Measurements from ENCODE around the gene ISG20.

Gene ISG20

DNA sequence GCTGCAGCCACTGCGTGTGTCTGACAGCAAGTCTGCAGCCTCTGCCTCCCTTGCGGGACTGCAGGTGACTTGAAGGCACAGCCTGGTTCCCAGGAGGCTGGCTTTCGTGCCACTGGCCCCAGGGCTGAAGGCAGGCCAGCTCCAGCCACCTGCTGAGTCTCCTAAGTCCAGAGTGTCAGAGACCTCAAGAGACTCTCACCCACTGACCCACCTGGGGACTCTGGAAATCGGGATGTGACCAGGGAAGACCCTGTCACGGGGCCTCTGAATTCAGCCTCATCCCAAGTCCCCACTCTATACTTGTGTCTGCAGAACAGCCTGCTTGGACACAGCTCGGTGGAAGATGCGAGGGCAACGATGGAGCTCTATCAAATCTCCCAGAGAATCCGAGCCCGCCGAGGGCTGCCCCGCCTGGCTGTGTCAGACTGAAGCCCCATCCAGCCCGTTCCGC, 16.3 kb downstream of the ISG20 start:
- DNase-seq: peak; percentile 56

DNA sequence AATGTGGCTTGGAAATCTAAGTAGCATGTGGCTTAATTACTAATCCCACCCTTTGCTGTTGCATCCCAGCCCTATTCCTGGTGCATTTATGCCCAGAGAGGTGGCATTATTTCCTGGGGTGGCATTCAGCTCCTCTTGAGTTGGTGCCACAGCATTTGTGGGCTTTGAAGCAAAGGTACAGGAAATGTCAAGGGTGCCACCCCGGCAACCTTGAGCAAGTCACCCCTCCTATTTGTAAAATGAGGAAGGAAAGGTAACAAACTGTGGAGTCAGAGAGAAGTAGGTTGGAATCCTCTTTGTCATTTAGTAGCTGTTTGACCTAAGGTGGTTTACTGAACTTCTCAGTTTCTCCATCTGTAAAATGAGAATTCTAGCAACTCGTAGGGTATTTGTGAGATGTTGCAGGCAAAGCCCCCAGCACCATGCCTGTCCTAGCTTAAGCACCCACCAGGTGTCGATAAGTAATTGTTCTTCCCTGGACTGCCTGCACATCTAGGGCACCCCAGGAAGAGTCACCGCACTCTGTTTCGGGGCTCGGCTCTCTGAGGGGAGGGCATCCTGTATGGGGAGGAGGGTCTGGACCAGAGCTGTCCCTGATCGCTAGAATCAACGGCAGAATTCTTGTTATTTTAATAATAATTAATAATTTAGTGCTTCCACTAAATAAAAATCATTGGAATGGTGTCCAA, 17.1 kb downstream of the ISG20 start:
- peak; percentile 56 for DNase-seq

DNA sequence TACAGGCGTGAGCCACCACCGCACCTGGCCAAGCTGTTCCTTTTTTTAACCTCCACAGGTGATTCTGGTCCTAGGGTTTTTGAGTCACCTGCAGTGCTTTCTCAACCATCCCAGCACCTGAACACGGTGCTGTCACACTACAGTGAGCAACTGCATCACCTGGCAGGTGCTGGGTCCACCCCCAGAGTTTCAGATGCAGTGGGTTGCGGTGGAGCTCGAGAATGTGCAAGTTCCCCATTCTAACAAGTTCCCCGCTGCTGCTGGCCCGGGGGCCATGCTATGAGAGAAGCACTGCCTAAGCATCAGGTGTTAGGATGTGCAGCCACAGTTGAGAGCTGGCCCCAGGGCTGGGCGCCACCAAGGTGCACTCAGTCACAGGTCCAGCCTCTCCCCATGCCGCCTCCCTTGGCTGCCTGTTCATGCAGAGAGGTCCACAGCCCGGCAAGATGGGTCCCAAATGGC, 18.0 kb downstream of the ISG20 start:
- peak; percentile 64 for DNase-seq

DNA sequence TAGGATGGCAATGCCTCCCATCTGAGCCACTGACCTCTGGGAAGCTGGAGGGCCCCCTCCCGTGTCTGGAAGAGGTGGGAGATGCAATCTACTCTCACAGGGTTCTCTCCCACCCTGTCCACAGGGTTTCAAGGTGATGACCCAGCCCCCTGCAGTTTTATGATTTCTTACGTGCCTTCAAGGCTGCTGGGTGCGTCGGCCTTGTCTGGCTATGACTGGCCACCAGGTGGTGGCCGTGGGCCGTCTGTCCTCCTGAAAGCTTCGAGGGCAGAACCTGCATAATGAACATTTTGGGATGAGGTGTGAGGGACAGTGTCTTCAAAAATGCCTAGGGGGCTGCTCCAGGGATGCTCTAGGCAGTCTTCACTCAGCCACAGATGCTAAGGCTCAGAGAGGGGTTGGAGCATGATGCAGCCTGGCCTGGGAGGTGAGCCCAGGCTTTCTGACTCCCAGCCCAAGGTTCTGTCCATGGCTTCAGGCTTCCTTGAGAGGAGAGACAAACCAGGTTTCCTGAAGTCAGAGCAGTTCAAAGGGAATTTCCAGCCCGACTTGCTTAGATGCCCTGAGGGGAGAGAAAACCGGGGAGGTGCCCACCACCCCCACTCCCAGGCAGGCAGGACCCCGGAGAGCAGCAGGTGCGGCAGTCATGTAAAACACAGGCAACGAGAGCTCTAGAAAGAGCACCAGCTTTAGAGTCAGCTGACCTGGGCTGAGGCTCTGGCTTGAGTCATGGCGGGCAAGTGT, 18.7 kb downstream of the ISG20 start:
- DNase-seq: peak; percentile 55

DNA sequence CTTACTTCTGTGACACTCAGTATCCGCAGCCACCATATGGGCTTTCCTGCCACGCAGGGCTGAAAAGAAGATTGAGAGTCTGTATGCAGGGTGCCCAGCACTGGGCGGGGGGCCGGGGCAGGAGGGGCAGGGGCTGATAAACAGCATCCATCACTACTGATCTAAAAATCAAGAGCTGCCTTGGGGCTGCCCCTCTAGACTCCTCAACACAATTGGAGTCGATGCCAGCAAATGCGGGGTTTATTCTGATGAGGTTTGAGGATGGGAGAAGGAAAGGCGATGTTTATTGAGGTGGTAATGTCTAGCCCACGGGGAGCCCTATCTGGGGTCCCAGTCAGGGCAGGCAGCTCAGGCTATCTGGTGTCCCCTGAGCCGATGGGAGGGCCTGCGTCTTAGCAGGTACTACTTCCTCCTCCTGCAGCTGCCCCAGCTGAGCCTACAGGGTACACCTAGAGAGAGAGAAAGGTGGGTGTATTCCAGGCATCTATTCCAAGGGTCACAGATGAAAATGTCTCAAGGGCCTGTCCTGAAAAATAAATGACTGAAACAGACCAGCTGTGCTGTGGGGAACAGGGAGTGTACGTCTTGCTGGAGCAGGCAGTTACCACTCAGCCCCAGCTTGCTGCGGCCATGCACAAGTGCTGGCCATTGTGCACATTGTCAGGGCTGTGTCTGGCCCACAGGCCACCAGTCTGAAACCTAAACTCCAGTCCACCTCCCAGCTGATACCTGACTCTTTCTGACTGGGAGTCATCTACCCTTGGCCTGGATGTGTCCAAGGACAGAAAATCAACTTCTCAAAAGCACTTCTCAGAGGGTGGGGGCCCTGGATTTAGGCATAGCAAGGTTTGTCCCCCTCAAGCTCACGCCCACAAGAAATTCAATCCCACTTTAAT, 19.5 kb downstream of the ISG20 start:
- no peak for DNase-seq

DNA sequence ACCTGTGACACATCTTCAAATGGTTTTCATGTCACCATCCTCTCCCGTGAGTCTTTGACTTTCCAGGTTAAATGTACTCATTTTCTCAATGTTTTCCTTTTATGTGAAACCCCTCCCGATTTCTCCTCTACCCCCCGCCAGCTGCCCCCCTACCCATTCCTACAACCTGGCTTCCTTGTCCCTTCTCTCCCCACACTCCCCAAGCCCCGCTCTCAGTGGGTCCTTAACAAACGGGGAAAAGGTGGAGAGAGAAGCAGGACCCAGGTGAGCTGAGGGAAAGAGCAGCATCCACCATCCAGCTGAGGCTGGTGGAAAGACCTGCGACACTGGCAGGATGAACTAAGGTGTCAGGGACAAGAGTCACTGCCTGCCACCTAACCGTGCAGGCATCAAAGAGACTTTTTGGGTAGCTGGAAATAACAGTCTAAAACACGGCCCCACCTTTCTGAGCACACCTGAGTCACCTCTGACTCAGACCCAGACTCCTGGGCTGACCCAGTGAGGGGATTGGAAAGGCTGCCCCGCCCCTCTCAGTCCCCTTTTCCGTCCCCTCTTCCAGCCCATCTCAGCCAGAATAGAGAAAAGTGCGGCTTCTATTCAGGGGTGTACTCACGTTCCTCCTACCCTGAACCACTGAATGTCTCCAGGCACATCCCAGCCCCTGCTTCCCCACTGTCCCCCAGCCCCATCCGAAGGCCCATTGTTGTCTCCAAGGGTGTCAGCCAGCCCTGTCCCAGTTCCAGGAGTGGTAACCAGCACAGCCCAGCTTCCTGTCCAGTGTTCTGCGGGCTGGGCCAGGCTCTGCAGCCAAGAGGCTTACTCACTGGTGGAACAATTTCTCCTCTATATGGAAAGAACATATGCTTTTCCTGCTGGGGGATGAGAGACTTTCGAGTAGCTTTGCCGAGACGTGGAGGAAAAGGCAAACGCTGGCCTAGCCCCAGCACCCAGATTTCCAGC, 20.4 kb downstream of the ISG20 start:
- DNase-seq: no peak

DNA sequence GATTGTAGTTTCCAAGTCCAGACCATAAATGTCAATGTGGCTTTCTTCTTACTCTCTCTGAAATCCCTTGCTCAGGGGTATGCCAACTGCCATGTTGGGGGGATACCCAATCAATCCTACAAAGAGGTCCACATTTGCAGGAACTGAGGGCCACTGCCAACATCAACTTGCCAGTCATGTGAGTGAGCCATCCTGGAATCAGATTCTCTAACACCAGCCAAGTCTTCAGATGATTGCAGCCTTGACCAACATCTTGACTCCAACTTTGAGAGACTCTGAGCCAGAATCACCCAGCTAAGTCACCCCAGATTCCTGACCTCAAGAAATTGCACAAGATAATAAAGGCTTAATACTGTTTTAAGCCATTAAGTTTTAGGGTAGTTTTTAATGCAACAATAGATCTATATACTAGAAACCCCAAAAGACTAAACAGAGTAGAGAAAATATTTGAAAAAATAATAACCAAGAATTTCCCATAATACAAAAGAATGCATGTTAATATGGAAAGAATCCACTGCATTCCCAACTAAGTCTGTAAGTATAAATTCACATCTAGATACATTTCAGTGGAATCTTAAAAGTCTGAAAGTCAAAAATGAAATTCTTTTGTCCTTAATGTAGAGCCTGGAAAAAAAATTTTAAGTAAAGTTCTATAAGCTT, 22.4 kb downstream of the ISG20 start:
- no peak for DNase-seq

DNA sequence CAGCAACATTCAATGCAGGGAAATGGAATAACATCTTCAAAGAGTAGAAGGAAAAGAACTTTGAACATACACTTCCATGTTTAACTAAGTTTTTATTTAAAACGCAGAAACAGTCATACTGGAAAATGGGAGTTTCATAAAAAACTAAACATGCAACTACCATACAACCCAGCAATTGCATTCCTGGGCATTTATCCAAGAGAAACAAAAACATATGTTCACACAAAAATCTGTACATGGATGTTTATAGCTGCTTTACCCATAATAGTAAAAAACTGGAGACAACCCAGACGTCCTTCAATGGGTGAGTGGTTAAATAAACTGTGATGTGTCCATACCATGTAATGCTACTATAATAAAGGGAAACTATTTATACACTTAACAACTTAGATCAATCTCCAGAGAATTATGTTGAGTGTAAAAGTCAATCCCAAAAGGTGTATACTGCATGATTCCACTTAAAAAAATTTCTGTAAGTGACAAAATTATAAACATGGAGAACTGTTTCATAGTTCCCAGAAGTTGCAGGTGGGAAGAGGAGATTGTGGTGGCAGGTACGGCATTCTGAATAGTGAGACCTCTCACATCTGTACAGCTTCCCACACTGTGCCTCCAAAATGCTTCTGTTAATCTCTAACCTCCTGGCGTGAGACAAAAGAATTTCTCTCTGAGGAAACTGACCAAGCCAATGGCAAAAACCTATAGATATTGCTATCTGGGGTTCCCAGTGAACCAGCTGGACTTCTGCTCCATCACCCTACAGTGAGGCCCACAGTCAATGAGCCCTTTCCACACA, 23.1 kb downstream of the ISG20 start:
- no peak for DNase-seq

DNA sequence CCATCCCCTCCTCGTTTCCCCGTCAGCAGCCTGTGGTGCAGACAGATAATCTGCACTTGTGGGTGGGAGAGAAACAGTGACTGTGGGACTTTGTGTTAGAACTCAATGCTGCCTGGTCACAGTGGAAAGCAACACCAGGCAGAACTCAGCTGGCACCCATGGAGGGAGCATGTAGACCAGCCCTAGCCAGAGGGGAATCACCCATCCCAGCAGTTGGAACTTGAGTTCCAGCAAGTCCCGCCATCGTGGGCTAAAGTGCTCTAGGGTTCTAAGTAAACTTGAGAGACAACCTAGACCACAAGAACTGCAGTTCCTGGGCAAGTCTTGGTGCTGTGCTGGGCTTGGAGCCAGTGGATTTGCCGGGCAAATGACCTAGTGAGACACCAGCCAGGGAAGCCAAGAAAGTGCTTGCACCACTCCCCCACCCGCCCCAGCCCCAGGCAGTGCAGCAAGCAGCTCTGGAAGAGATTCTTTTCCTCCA, 24.4 kb downstream of the ISG20 start:
- DNase-seq: no peak

DNA sequence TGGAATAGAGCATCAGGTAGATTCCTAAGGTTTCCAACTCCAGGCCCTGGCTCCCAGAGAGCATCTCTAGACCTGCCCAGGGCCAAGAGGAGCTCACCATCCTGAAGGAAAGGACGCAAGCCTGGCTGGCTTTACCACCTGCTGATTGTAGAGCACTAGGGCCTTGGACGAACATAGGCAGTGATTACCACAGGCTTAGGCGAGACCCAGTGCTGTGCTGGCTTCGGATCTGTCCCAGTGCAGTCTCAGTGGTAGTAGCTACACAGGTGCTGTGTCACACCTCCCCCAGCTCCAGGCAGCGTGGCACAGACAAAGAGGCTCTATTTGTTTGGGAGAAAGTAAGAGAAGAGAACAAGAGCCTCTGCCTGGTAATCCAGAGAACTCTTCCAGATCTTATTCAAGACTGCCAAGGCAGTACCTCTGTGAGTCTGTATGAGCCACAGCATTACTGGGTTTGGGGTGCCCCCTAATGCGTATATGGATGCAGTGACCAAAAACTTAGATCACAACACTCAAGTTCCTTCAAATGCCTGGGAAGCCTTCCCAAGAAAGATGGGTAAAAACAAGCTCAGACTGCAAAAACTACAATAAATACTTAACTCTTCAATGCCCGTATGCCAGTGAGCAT, 25.4 kb downstream of the ISG20 start:
- DNase-seq: no peak

DNA sequence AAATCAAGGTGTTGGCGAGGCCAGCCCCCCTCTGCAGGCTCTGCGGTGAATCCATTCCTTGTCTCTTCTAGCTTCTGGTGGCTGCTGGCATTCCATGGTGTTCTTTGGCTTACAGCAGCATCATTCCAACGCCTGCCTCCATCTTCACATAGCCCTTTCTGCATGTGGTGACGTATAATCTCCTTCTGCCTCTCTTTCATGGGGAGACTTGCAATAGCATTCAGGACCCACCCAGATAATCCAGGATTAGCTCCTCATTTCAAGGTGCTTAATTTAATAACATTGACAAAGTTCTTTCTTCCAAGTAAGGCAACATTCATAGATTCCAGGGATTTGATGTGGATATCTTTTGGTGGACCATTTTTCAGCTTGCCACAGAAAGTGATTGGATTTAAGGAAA, 35.8 kb downstream of the ISG20 start:
- no peak for DNase-seq

DNA sequence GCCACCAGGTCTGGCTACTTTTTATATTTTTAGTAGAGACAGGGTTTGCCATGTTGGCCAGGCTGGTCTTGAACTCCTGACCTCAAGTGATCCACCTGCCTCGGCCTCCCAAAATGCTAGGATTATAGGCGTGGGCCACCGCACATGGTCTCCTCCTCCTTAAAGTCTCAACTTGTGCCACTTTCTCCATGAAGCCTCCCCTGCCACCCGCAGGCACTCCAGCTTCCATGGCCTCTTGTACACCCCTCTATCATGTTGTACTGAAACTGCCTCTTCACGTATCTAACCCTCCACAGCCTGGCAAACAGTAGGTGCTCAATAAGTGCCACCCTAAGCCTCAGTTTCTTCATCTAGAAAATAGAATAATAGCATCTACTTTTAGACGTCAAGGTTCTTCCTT, 39.9 kb downstream of the ISG20 start:
- no peak for DNase-seq

DNA sequence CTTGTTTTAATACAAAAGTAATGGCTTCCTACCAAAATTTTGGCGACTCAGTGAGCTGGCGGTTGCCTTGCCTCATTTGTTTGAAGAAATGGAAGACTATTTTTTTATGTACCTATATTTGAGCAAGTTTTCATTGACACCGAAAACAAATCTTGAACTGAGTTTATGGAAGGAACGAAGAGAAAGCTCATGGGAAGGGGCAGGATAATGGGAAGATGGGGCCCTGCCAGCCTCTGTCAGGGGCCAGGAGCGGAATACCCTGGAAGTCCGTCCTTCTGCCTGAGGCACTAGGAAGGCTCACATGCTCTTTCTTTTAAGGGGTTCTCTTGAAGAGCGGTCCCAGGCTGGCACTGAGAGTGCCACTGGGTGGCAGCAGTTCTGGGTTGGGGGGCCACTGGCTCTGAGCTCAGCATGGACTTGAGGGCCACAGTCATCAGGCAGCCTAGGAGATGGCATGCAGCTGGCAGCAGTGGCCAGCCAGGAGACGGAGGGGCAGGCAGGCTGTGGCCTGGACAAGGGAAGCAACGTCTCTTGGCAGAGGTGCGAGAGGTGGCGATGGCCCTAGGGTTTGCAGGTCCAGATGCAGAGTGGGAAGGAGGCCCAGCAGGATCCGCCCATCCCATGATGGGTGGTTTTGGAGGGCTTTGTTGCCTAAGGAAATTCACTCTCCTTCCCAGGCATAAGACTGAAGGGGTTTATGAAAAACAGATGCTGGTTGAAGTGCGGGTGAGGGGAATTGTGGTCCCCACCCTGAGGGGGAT, 41.6 kb downstream of the ISG20 start:
- no peak for DNase-seq

DNA sequence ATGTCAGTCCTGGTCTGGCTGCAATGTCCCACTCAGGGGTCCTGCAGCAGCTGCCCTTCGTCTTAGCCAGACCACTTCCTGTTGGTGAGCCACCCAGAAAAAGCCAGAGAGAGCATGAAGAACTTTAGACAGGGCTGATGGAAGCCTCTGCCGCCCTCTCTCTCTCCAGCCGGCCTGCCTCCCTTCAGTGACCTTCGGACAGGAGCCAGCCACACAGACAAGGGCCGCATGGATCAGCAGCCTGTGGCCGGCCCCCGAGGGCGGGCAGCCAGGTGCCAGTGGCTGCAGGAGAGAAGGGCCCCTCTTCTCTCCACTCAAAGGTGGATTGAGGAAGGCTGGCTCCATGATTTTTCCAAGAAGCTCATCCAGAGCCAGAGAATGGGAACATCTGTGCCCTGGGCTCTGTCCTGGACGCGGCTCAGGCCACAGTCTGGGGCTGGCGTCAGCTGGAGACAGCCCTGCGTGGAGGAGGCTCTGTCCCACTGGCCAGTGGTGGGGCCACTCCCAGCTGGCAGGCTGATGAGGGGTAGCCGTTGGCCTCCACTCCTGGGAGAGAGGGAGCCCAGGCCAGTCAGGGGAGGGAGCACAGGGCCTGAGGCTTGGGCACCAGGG, 42.9 kb downstream of the ISG20 start:
- DNase-seq: no peak

DNA sequence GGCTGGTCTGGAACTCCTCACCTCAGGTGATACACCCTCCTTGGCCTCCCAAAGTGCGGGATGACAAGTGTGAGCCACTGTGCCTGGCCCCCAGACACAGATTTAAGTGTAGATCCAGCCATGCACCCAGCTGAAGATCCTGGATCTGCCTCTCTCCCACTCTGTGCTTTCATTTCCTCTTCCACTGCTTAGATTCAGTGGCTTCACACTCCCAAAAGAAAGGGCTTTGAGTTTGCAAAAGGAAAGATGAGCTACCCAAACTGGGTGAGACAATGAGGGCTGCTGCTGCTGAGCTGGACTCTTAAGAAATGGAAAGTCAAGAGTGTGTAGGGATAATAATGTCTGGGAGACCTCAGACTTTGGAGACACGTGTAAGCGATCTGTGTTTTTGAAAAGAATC, 45.5 kb downstream of the ISG20 start:
- DNase-seq: no peak

DNA sequence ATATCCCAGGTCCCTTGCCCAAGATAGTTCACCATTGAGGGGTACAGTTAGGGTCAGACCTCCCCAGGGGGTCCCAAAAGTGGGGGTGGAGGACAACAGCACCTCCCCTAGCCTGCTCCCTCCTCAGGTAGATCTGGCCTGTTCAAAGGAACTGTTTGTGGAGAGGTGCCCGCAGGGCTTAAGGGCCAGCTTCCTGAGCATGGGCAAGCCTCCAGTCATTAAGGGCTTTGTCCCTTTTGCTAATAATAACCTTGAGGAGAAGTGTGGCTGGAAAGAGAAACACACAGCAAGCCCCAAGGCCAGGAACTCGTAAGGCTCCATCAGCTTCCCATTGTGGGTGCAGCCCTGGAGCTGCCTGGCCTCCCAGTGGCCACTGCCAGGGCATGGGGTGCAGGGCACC, 47.4 kb downstream of the ISG20 start:
- no peak for DNase-seq

DNA sequence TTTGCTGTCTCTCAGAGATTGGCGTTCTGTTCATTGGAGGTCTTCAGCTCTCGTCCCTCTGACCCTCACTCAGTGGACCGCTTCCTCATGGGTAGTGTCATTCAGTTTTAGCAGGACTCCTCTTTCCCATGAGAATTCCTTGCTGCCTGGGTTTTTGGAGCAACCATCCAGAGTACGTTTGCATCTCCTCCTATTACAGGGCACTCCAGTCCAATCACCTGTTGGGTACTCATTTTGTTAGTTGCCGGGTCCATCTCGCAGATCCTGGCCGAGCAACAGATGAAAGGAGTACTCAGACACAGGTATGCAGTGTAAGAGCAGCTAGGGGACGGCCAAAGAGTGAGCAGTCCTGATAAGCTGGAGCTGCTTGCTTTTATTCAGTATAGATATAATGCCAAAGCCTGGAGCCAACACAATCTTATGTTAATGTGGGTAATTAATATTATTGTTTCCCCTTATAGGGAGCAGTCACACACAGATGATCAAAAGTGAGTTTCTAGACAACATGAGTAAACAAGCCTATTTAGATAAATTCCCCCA, 49.6 kb downstream of the ISG20 start:
- DNase-seq: no peak

DNA sequence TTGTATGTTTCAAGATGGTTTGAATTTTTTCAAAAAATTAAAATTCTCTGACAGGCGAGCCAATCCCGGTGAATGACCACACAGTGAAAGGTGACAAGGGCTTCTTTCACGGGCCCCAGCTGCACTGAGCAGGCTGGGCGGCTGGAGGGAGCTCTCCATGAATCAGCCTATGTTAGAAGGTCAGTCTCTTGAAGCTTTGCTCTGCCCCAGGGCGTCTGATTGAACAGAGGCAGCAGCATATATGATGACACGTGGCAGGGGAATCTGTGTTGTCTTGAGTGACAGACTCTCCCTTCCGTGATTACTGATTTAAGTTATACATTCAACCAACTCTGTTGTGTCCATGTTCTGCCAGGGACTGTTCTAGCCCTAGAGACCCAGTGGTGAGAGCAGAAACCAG, 51.5 kb downstream of the ISG20 start:
- no peak for DNase-seq

DNA sequence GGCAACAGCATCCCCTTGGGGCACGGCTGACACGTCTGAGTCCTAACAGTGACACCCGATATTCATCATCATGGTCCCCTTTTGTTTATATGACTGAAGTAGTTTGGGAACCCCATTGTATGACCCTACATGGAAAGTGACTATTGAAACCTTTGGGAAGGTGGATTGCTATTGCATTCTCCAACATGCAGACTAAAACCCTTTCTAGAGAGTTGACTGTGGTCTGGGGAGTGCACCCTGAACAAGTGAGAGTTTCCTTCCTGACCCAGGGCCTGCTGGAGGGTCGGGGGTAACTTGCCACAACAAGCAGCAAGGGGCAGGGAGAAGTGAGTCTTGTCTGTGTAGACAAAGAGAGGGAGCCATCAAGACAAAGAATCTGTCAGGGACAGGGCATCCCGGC, 54.4 kb downstream of the ISG20 start:
- no peak for DNase-seq
